Memory B cell (primary cell): ENCODE data around the gene MAMDC2.

Experiments used
- ATAC-seq: fragments of 150-1000 bp; cut with Tn5 transposase; 2 replicates; pipeline ENCODE4 v1.10.0; 2021; ENCODE audit warnings: low read depth, mild to moderate bottlenecking, moderate library complexity
- DNase-seq, 2 donors: peaks; one replicate each; pipeline ENCODE4 v3.0.0; 2022; ENCODE audit warnings: low spot score in 2 of 2
- H3K27ac Mint-ChIP-seq: one replicate; pipeline ENCODE4 v1.8.0; 2022; ENCODE audit warnings: mild to moderate bottlenecking, moderate library complexity, mixed read lengths
- H3K27me3 Mint-ChIP-seq: one replicate; pipeline ENCODE4 v1.8.0; 2022; ENCODE audit warnings: mixed read lengths
- H3K36me3 Mint-ChIP-seq: one replicate; pipeline ENCODE4 v1.8.0; 2022; ENCODE audit warnings: mild to moderate bottlenecking, mixed read lengths
- H3K4me1 Mint-ChIP-seq: one replicate; pipeline ENCODE4 v1.8.0; 2022; ENCODE audit warnings: mixed read lengths
- H3K4me3 Mint-ChIP-seq: one replicate; pipeline ENCODE4 v1.8.0; 2022; ENCODE audit warnings: mild to moderate bottlenecking, moderate library complexity, mixed read lengths
- H3K9me3 Mint-ChIP-seq: one replicate; pipeline ENCODE4 v1.8.0; 2022; ENCODE audit warnings: mixed read lengths

The MAMDC2 gene

DNA sequence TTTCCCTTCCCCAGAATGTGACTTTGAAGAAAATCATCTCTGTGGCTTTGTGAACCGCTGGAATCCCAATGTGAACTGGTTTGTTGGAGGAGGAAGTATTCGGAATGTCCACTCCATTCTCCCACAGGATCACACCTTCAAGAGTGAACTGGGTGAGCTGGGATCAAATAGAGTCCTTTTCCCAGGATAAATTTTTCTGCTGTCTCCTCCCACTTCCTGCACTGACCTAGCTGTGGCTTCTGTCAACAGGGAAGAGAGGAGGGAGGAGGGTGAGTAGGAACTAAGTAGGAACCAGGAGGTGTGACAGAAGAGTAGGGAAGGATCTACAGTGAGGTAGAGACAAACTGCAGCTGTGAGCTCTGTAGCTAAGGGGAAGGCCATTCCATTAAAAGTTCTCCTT, 69.3 kb downstream of the MAMDC2 start:
- no peak overlapping the region for H3K4me3 Mint-ChIP-seq
- H3K9me3 Mint-ChIP-seq, result peaks cover 3% of the 10 kb centered on the region
- ATAC-seq, result no peak
- H3K27ac Mint-ChIP-seq, result no peak overlapping the region
- H3K4me1 Mint-ChIP-seq, result peaks cover 7% of the 10 kb centered on the region
- H3K27me3 Mint-ChIP-seq, result peaks cover 12% of the 10 kb centered on the region
- DNase-seq, result no peak
- H3K36me3 Mint-ChIP-seq, result no peaks in the 10 kb centered on the region

DNA sequence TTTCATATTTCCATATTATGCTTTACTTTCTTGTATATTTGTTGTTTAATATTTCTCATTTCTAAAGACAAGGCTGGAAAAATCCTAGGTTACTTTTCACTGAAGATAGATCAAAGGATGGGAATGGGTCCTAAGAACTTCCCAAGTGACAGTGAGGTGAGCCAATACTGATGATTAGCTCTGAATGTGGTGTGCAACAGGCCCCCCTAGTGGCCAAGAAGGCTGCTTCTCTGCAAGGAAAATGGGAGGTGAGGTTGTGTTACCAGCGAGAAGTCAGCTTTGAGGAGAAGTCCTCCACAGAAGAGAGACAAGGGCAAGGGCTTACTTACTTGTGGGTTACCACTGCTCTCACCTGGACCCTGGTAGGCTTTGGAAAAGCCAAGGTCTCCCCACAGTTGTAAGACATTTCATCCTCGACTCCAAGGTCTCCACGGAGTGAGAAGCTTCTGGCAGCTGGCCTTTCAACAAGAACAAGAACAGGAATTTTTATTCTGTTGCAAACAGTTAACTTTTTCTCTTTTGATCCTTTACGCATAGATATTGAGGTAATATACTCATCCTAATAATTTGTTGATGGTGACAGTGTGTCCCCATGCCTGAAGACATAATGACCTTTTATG, 69.9 kb downstream of the MAMDC2 start:
- Mint-ChIP-seq H3K27ac (no peak overlapping the region), H3K36me3 (no peaks in the 10 kb centered on the region), H3K9me3 (peaks cover 3% of the 10 kb centered on the region), H3K4me3 (no peak overlapping the region), H3K27me3 (peaks cover 12% of the 10 kb centered on the region), H3K4me1 (peaks cover 7% of the 10 kb centered on the region)
- ATAC-seq (no peak), DNase-seq (no peak)

DNA sequence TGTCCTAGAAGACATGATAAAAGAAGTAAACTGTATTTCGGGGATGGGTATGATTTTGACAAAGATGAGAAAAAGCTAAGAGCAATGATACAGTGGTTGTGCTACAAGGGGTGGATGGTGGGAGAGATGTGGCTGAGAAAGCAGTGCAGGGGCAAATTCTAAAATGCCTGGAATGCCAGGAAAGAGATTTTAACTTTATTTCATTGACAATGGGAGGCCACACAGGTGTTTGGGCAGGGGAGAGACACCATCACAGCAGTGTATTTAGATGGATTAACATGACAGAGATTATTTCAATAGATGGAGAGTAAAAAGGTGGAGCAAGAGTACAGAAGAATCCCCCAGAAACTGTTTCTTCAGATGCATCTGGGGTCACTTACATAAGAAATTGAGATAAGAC, 71.2 kb downstream of the MAMDC2 start:
- DNase-seq (no peak), ATAC-seq (no peak)
- H3K36me3 Mint-ChIP-seq, result no peaks in the 10 kb centered on the region
- H3K4me3 Mint-ChIP-seq, result no peak overlapping the region
- H3K9me3 Mint-ChIP-seq, result peaks cover 3% of the 10 kb centered on the region
- H3K27me3 Mint-ChIP-seq, result peaks cover 12% of the 10 kb centered on the region
- peaks cover 7% of the 10 kb centered on the region for H3K4me1 Mint-ChIP-seq
- H3K27ac Mint-ChIP-seq, result no peak overlapping the region

DNA sequence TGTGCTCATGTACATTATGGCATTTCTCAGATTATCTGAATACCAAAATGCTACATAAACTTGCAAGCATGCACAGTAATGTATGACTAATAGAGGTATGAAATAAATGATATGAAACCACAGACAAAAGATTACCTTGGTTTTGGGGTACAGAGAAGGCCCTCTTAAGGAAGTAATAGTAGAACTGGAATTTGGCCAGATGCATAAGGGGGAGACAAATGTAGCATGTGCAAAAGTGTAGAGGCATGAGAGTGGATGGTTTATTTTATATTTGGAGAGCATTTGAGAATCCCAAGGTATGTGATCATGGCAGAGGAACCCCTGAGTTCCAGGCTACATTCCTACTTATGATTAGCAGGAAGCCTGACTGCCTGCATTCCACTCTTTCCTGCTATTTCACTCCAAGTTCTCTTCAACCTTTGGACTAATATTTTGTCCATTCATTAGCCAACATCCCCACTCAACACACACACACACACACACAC, 74.2 kb downstream of the MAMDC2 start:
- no peak overlapping the region for H3K4me3 Mint-ChIP-seq
- H3K9me3 Mint-ChIP-seq, result peaks cover 3% of the 10 kb centered on the region
- peaks cover 10% of the 10 kb centered on the region for H3K27me3 Mint-ChIP-seq
- no peak for DNase-seq
- no peaks in the 10 kb centered on the region for H3K36me3 Mint-ChIP-seq
- H3K4me1 Mint-ChIP-seq, result no peaks in the 10 kb centered on the region
- no peak for ATAC-seq
- no peak overlapping the region for H3K27ac Mint-ChIP-seq

DNA sequence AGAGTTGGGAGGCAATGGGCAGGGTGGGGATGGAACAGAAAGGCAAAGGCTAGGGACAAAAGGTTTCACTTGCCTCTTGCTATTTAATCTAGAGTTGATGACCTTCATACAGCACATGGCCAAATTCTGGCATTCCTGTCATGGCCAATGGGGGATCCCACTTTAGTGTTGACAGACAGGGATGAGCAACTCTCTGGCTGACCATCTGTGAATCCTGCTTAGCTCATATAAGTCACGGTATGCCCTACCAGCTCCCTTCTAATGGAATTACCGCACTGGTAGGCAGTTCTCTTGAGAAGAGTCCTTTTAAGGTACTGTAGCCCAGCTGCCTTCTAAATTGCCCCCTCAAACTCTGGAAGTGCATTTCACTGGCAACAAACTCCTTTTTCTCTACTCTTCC, 76.1 kb downstream of the MAMDC2 start:
- Mint-ChIP-seq H3K4me1 (no peaks in the 10 kb centered on the region), H3K4me3 (no peak overlapping the region), H3K27ac (no peak overlapping the region), H3K36me3 (no peaks in the 10 kb centered on the region), H3K9me3 (peaks cover 3% of the 10 kb centered on the region), H3K27me3 (peaks cover 6% of the 10 kb centered on the region)
- ATAC-seq (no peak), DNase-seq (no peak)

DNA sequence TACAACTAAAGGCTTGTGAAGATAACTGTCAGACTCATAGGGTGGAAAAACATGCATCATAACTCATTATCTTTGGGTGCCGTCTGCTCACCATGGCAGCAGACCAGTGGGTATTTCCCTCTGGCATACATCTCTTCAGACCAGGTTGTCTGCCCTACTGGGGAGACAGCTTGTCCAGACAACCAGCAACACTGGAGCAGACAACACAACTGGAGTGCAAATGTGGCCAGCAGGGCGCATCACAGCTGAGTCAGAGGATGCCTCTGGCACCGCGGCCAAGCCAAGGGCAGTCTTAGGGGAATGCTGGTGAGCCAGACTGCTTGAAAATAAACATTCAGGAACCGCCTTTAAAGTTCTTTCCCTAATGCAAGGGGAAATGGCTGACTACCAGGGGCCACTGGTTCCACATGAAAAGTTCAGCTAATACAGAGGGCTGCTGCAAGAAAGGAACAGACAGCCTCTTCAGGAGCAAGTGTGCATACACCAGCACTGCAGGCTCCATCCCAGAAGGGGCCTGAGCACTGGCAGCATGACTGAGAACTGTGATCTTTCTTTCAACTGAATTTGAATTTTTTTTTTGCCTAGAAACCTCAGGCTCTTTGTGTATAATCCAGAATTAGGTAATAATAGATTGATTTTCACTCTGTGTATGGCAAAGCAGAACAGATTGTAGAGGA, 77.3 kb downstream of the MAMDC2 start:
- DNase-seq (no peak), ATAC-seq (no peak)
- Mint-ChIP-seq H3K4me3 (no peak overlapping the region), H3K27ac (no peak overlapping the region), H3K9me3 (peaks cover 3% of the 10 kb centered on the region), H3K4me1 (no peaks in the 10 kb centered on the region), H3K36me3 (no peaks in the 10 kb centered on the region), H3K27me3 (peaks cover 6% of the 10 kb centered on the region)

DNA sequence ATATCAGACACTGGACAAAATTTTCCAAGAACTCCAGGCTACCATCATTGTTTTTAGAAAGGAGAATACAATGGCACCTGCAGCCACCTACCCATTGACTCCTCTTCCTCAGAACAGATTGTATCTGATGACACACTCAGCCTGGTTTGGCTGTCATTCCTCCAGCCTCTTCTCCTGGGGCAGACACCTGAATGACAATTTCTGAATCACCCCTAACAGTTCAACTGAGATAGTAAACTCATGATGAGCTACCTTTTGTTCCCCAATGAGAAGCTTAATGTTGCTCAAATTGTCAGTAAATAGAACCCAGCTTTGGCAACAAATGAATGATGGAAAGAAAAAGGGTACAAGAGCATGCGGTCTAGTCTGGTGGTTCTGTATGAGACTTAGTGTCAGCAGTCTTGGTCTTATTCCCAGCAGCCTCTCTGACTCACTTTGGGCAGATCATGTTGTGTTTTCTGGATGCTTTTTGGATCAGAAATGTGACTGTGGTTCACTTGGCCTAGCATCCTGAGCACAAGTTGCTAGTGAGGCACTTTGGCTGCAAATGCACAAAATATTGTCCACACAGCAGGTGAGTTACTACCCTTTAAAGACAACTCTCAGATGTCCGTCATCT, 78.3 kb downstream of the MAMDC2 start:
- no peaks in the 10 kb centered on the region for H3K36me3 Mint-ChIP-seq
- H3K9me3 Mint-ChIP-seq, result peaks cover 3% of the 10 kb centered on the region
- H3K27me3 Mint-ChIP-seq, result peaks cover 4% of the 10 kb centered on the region
- ATAC-seq (no peak), DNase-seq (no peak)
- no peak overlapping the region for H3K27ac Mint-ChIP-seq
- no peaks in the 10 kb centered on the region for H3K4me1 Mint-ChIP-seq
- no peak overlapping the region for H3K4me3 Mint-ChIP-seq

DNA sequence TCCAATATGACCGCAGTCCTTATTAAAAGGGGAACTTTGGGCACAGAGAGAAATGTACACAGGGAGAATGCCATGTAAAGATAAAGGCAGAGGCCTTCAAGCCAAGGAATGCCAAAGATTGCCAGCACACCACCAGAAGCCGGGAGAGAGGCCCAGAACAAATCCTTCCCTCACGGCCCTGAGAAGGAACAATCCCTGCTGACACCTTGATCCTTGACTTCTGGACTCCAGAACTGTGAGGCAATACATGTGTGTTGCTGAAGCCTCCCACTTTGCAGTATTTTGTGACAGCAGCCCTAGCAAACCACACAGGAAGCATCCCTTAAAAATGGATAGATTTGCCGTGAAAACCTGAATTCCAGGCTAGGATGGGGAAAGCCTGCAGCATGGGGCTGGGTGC, 80.0 kb downstream of the MAMDC2 start:
- Mint-ChIP-seq H3K27ac (no peak overlapping the region), H3K27me3 (peaks cover 3% of the 10 kb centered on the region), H3K4me1 (no peaks in the 10 kb centered on the region), H3K36me3 (no peaks in the 10 kb centered on the region), H3K4me3 (no peak overlapping the region), H3K9me3 (no peaks in the 10 kb centered on the region)
- ATAC-seq (no peak), DNase-seq (no peak)

DNA sequence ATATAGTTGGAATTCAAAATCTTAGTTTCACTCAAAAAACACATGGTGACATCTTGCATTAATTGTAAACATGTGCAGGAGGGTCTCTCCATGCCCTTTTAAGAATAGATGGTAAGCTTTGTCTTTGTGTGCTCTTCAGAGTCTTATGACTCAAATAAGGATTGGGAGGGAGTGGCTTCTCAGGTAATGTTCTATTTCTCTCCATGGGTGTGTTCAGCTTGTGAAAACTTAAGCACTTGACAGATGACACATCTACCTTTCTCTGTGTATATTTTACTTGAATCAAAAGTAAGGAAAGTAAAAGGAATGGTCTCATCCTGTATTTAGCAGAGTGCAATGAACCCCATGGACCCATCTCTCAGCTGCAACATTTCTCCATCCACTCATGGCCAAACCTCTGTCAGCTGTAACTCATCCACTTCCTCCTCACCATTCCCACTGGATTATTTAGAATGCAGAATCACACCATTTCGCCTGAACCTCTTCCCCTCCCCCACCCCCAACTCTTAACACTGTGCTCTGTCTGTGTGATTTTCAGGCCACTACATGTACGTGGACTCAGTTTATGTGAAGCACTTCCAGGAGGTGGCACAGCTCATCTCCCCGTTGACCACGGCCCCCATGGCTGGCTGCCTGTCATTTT, 82.1 kb downstream of the MAMDC2 start:
- H3K4me1 Mint-ChIP-seq, result no peaks in the 10 kb centered on the region
- DNase-seq, result no peak

DNA sequence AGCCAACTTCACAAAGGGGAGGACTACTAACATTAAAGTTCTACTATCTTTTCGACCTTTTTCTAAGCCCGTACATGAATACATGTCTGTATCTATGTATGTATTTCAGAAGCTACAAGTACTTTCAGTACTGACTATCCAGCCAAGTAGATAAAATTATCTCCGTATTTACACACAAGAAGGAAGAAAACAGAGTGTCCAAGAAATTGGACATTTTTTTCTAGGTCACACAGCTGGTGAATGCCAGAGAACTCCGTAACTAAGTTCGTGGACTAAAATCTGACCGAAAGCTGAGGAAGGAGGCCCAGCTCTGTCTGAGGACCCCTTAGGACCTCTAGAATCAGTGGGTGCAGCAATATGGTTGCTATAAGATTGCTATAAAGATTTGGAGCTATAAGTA, 83.4 kb downstream of the MAMDC2 start:
- Mint-ChIP-seq H3K4me3 (no peak overlapping the region), H3K4me1 (no peaks in the 10 kb centered on the region), H3K9me3 (no peaks in the 10 kb centered on the region), H3K27ac (no peak overlapping the region), H3K27me3 (no peaks in the 10 kb centered on the region), H3K36me3 (no peaks in the 10 kb centered on the region)
- DNase-seq (no peak), ATAC-seq (no peak)

More for the DNA sequence above, 82.1 kb downstream of the MAMDC2 start:
- no peaks in the 10 kb centered on the region for H3K36me3 Mint-ChIP-seq
- no peak overlapping the region for H3K4me3 Mint-ChIP-seq
- ATAC-seq, result no peak
- H3K9me3 Mint-ChIP-seq, result no peaks in the 10 kb centered on the region
- no peak overlapping the region for H3K27ac Mint-ChIP-seq
- H3K27me3 Mint-ChIP-seq, result no peaks in the 10 kb centered on the region

DNA sequence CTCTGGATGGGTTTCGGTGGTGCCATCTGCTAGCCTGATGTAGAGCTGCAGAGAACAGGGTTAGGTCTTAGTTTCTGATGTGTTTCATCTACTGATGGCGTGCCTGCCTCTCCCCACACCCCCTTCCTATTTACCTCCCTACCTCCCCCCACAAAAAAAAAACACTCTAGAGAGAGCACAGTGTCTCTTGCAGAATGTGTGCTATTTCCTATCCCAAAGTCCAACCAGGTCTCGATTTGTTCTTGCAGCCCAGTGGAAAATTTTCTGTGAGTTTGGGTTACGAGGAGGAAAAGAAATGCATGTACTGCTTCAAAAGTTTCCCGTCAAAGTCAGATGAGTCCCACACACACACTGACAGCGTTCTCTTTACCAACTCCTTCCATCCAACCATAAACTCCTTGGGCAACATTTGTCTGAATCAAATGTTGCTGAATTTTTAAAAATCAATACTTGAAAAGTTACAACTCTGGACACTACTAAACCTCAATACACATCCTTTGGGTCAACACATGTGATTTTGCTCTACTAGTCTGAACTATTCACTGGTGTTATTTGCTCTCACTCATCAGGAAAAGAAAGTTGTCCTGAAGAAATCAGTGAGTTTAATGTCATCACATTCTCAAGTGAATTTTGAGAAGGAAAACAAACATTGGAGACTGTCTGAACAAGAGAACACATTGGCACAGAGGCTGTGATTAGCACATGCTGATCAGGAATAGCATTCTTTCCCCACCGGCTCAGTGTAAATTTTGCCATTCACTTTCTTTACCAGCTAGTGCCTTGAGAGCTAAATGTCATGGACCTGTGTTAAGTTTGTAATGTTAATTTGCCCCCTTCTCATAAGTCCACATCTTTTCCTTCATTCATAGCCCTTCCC, 84.1 kb downstream of the MAMDC2 start:
- Mint-ChIP-seq H3K36me3 (no peaks in the 10 kb centered on the region), H3K27me3 (no peaks in the 10 kb centered on the region), H3K4me3 (no peak overlapping the region), H3K4me1 (no peaks in the 10 kb centered on the region), H3K27ac (no peak overlapping the region), H3K9me3 (no peaks in the 10 kb centered on the region)
- ATAC-seq, result no peak
- no peak for DNase-seq

DNA sequence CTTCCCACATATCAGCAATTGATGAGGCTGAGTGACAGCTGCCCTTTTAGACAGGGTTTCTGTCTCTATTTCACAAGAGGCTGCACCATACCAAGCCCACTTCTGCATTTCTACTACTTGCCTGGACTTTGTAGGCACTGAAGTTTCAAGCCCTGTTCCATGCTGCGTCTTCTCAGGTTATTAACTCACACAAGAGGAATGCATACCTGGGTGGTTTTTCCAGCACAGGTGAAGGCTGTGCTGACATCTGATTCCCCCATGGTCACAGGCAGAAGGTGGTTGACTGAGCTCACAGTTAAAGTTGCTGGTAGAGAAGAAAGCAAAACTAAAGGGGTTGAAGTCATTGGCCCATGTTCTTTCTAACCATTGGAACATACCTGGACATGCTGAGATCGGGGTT, 86.6 kb downstream of the MAMDC2 start:
- H3K27ac Mint-ChIP-seq, result no peak overlapping the region
- H3K27me3 Mint-ChIP-seq, result peaks cover 2% of the 10 kb centered on the region
- H3K36me3 Mint-ChIP-seq, result no peaks in the 10 kb centered on the region
- no peaks in the 10 kb centered on the region for H3K4me1 Mint-ChIP-seq
- H3K9me3 Mint-ChIP-seq, result no peaks in the 10 kb centered on the region
- ATAC-seq (no peak), DNase-seq (no peak)
- H3K4me3 Mint-ChIP-seq, result no peak overlapping the region

DNA sequence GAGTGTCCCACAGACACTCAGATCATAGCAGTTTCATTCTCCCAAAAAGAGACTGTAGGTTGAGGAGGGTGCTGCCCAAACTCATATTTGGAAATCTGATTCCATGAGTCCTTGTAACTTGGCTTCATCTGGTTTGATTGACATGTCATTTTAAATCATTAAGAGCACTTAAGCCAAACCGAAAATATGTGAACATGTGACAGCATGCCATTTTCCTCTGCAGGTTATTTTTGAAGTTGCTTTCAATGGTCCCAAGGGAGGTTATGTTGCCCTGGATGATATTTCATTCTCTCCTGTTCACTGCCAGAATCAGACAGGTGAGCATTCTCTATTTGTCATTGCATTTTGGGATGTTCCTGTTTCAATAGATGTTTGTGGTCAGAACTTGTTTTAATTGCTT, 87.6 kb downstream of the MAMDC2 start:
- H3K9me3 Mint-ChIP-seq, result no peaks in the 10 kb centered on the region
- ATAC-seq (no peak), DNase-seq (no peak)
- no peak overlapping the region for H3K27ac Mint-ChIP-seq
- H3K27me3 Mint-ChIP-seq, result peaks cover 2% of the 10 kb centered on the region
- no peaks in the 10 kb centered on the region for H3K36me3 Mint-ChIP-seq
- H3K4me1 Mint-ChIP-seq, result no peaks in the 10 kb centered on the region
- no peak overlapping the region for H3K4me3 Mint-ChIP-seq
